Neural progenitor cell (in vitro differentiated cells): Measurements from ENCODE around the gene TIGD7.

Experiments used
- CTCF ChIP-seq: fragments of 200-600 bp; sonication (generic); IDR thresholded peaks from 2 replicates; pipeline ENCODE4 v1.5.1; 2017; ENCODE audit warnings: antibody characterized with exemption, mild to moderate bottlenecking
- EZH2 ChIP-seq: fragments of 200-600 bp; sonication (generic); IDR thresholded peaks from 2 replicates; pipeline ENCODE4 v1.6.1; 2017; ENCODE audit warnings: antibody characterized with exemption, mild to moderate bottlenecking, moderate library complexity
- EZH2phosphoT487 ChIP-seq: fragments of 200-600 bp; sonication (generic); IDR thresholded peaks from 2 replicates; pipeline ENCODE4 v1.6.1; 2017; ENCODE audit warnings: antibody characterized with exemption

DNA sequence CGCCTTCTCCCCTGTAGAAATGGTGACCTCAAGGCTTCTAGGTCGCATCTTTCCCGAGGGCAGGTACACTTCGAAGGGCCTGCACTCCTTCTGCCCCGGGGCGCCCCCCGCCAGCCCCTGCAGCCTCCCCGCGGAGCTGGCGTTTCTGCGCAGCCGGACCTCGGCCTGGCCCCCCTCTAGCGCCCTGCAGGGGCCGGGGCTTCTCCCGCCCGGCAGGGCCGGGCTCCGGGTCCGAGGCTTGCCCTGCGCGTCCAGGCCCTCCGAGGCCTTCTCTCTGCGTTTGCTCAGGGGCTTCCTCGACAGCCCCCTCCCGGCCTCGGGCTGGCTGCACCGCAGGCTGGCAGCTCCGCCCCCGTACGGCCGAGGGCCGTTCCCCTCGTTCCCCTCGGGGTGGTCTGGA is 50.9 kb downstream of the TIGD7 start:
- TF ChIP-seq CTCF, result no peak
- no peak for TF ChIP-seq EZH2phosphoT487
- TF ChIP-seq EZH2, result no peak
